Smooth muscle cell of the brain vasculature (primary cell): ENCODE data around the gene ALCAM.

ENCODE experiments used
- DNase-seq: peaks from one replicate; pipeline ENCODE4 v3.0.0-alpha.2; 2012; ENCODE audit warnings: low read depth, low spot score

ALCAM gene

GRCh38 chr3:105490045-105490444 is 123.3 kb downstream of the ALCAM start:
- DNase-seq: no peak

- no peak for DNase-seq
These were observed 126.7 kb downstream of the ALCAM start for GRCh38 chr3:105493305-105493892.

- DNase-seq: no peak
These were observed 128.3 kb downstream of the ALCAM start for GRCh38 chr3:105495021-105495420.

GRCh38 chr3:105496343-105496742 is 129.6 kb downstream of the ALCAM start:
- DNase-seq: no peak

GRCh38 chr3:105497386-105497785 is 130.7 kb downstream of the ALCAM start:
- DNase-seq: no peak

- no peak for DNase-seq
These were observed 133.3 kb downstream of the ALCAM start for GRCh38 chr3:105499961-105500360.

- DNase-seq: no peak
These were observed 135.6 kb downstream of the ALCAM start for GRCh38 chr3:105502333-105502732.

- no peak for DNase-seq
These were observed 136.5 kb downstream of the ALCAM start for GRCh38 chr3:105503191-105503593.

GRCh38 chr3:105504440-105504951 is 137.8 kb downstream of the ALCAM start:
- DNase-seq: no peak

GRCh38 chr3:105505170-105505569 is 138.5 kb downstream of the ALCAM start:
- DNase-seq: no peak

- DNase-seq: no peak
These were observed 144.3 kb downstream of the ALCAM start for GRCh38 chr3:105511031-105511430.

- DNase-seq: no peak
These were observed 145.4 kb downstream of the ALCAM start for GRCh38 chr3:105512061-105512460.

GRCh38 chr3:105513042-105513441 is 146.3 kb downstream of the ALCAM start:
- DNase-seq: no peak

- DNase-seq: no peak
These were observed 147.2 kb downstream of the ALCAM start for GRCh38 chr3:105513886-105514285.

- no peak for DNase-seq
These were observed 148.7 kb downstream of the ALCAM start for GRCh38 chr3:105515372-105515771.

- no peak for DNase-seq
These were observed 150.3 kb downstream of the ALCAM start for GRCh38 chr3:105516972-105517371.

GRCh38 chr3:105518203-105518602 is 151.5 kb downstream of the ALCAM start:
- no peak for DNase-seq

GRCh38 chr3:105518806-105519418 is 152.2 kb downstream of the ALCAM start:
- DNase-seq: peak; percentile 47

GRCh38 chr3:105521770-105522169 is 155.1 kb downstream of the ALCAM start:
- DNase-seq: no peak

GRCh38 chr3:105523501-105523900 is 156.8 kb downstream of the ALCAM start:
- DNase-seq: no peak

GRCh38 chr3:105525531-105525930 is 158.8 kb downstream of the ALCAM start:
- no peak for DNase-seq

GRCh38 chr3:105526360-105527111 is 159.8 kb downstream of the ALCAM start:
- no peak for DNase-seq

GRCh38 chr3:105527535-105527934 is 160.8 kb downstream of the ALCAM start:
- no peak for DNase-seq
